IPS-20b (cell line): ENCODE data around the gene ASPA.
"Not testable (repeated sequence)": the region's sequence is repeated elsewhere in the genome, so short reads cannot be mapped to it uniquely, and the experiment has no call there.

Source experiments
- H3K27ac ChIP-seq: one replicate; pipeline ENCODE4 v1.5.1; 2013; ENCODE audit warnings: low read length
- H3K27me3 ChIP-seq: 2 replicates; pipeline ENCODE4 v1.6.1; 2013; ENCODE audit warnings: mild to moderate bottlenecking, low read length, inconsistent platforms; ENCODE audit not compliant: insufficient read depth
- H3K36me3 ChIP-seq: 2 replicates; pipeline ENCODE4 v1.6.1; 2013; ENCODE audit warnings: low read depth, mild to moderate bottlenecking, inconsistent platforms, low read length, moderate library complexity; ENCODE audit not compliant: insufficient read depth
- H3K4me1 ChIP-seq: 2 replicates; pipeline ENCODE4 v1.6.1; 2013; ENCODE audit warnings: mild to moderate bottlenecking, control low read depth, inconsistent platforms, low read length, moderate library complexity; ENCODE audit not compliant: insufficient read depth
- H3K4me3 ChIP-seq: 2 replicates; pipeline ENCODE4 v1.5.1; 2013; ENCODE audit warnings: mild to moderate bottlenecking, low read length, inconsistent platforms
- H3K9ac ChIP-seq: 2 replicates; pipeline ENCODE4 v1.6.1; 2013; ENCODE audit warnings: low read depth, mild to moderate bottlenecking, inconsistent platforms, low read length, moderate library complexity
- H3K9me3 ChIP-seq: 2 replicates; pipeline ENCODE4 v1.6.1; 2013; ENCODE audit warnings: mild to moderate bottlenecking, low read depth, low read length, inconsistent platforms; ENCODE audit not compliant: insufficient read depth

ASPA gene

DNA sequence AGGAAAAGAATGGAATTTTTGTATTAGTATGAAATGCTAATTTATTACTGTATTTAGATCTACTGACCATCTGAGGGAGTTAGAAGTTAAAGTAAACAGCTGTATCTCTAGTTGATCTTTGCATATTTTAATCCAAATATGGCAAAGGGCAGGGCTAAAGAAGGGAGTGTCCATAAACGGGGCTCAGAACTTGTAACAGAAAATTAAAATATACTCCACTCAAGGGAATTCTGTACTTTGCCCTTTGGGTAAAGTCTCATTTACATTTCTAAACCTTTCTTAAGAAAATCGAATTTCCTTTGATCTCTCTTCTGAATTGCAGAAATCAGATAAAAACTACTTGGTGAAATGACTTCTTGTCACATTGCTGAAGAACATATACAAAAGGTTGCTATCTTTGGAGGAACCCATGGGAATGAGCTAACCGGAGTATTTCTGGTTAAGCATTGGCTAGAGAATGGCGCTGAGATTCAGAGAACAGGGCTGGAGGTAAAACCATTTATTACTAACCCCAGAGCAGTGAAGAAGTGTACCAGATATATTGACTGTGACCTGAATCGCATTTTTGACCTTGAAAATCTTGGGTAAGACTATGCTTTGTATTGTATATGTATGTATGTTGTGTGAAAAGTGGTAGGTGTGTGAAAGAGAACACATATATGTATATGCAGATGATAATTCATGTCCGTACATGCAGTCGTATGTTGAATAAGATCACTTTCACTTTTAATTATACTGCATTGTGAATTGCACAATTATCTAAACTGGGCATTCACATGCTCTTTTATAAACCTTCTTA lies at the start of gene ASPA:
TSS of gene ASPA (plus strand) at position 186 of the 799 bp plus-strand sequence. CDS start at position 349, 163 bp downstream.
- Histone ChIP-seq H3K9me3 (no peaks in the 10 kb centered on the region), H3K27me3 (no peaks in the 10 kb centered on the region), H3K36me3 (no peaks in the 10 kb centered on the region), H3K27ac (no peak within 1 kb of the TSS), H3K4me1 (0 out of 2 replicates have a peak, but pooled peaks cover 4% of the 10 kb centered on the region), H3K9ac (no peak within 1 kb of the TSS), H3K4me3 (no peak within 1 kb of the TSS)

DNA sequence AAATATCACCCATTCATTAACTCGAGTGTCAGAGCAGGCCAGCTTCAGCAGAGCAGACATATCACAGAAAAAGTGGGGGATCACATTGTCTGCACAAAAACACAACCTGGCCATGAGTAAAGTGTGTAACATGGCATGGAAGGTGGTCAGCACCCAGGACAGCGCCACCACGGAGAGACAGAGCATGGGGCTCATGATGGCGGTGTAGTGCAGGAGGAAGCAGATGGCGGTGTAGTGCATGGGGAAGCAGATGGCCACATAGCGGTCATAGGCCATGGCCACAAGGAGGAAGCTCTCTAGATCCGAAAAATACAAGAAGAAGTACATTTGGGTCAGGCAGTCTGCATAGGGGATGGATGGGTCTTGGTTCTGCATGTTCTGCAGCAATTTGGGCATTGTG lies 42.6 kb upstream of the ASPA start:
- not testable (repeated sequence) for H3K36me3 ChIP-seq, H3K4me1 ChIP-seq, H3K9me3 ChIP-seq, H3K27ac ChIP-seq, H3K4me3 ChIP-seq, H3K27me3 ChIP-seq, H3K9ac ChIP-seq

GRCh38 chr17:3433741-3434140 lies 42.1 kb upstream of the ASPA start, which contains the start of gene OR1E2:
Gene OR1E2 (minus strand): TSS chr17:3433841. CDS start chr17:3433841, 0 bp downstream.
- H3K27me3 ChIP-seq: no peaks in the 10 kb centered on the region
- peaks cover 3% of the 10 kb centered on the region; the same call in 1 of the 2 replicates for H3K9me3 ChIP-seq
- no peaks in the 10 kb centered on the region for H3K36me3 ChIP-seq
- H3K27ac ChIP-seq: no peak within 1 kb of the TSS
- H3K4me1 ChIP-seq: no peaks in the 10 kb centered on the region
- no peak within 1 kb of the TSS for H3K9ac ChIP-seq
- H3K4me3 ChIP-seq: no peak within 1 kb of the TSS

- Histone ChIP-seq H3K9ac (no peak overlapping the region), H3K27ac (no peak overlapping the region), H3K9me3 (no peaks in the 10 kb centered on the region), H3K4me1 (no peaks in the 10 kb centered on the region), H3K36me3 (no peaks in the 10 kb centered on the region), H3K4me3 (no peak overlapping the region), H3K27me3 (no peaks in the 10 kb centered on the region)
These were observed 37.4 kb upstream of the ASPA start for GRCh38 chr17:3438368-3438767.

GRCh38 chr17:3440451-3440850 lies 35.3 kb upstream of the ASPA start:
- H3K4me3 ChIP-seq: no peak overlapping the region
- H3K9me3 ChIP-seq: no peaks in the 10 kb centered on the region
- no peaks in the 10 kb centered on the region for H3K4me1 ChIP-seq
- H3K27me3 ChIP-seq: no peaks in the 10 kb centered on the region
- H3K36me3 ChIP-seq: no peaks in the 10 kb centered on the region
- no peak overlapping the region for H3K27ac ChIP-seq
- no peak overlapping the region for H3K9ac ChIP-seq

GRCh38 chr17:3447625-3448024 lies 28.2 kb upstream of the ASPA start:
- no peak overlapping the region for H3K4me3 ChIP-seq
- no peaks in the 10 kb centered on the region for H3K9me3 ChIP-seq
- H3K27me3 ChIP-seq: no peaks in the 10 kb centered on the region
- no peak overlapping the region for H3K9ac ChIP-seq
- H3K4me1 ChIP-seq: no peaks in the 10 kb centered on the region
- H3K27ac ChIP-seq: no peak overlapping the region
- no peaks in the 10 kb centered on the region for H3K36me3 ChIP-seq

DNA sequence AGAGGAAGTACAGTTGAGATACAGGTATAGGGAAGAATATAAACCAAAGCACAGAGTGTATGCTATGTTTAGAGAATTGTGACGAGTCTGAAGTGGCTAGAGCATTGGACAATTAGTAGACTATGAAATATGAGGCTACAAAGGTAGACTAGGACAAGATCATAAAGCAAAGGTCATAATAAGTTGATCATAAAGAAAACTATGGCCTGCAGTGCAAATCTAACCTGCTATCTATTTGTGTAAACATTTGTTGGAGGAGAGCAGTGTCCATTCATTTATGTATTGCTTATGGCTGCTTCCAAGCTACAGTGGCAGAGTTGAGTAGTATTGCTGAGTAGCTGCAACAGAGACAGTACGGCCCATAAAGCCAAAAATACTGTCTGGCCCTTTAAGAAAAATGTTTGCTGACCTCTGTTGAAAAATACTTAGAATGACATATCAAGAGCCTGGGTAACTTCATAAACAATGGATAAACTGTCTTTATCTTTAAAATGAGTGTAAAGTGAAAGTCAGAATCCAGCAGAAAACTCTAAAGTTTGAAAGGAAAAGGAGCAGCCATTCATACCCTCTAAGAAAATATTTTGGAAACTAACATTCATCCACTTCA lies 27.6 kb upstream of the ASPA start:
- Histone ChIP-seq H3K27me3 (no peaks in the 10 kb centered on the region), H3K36me3 (no peaks in the 10 kb centered on the region), H3K4me1 (no peaks in the 10 kb centered on the region), H3K27ac (no peak overlapping the region), H3K9ac (no peak overlapping the region), H3K9me3 (no peaks in the 10 kb centered on the region), H3K4me3 (no peak overlapping the region)

- not testable (repeated sequence) for H3K27ac ChIP-seq, H3K4me1 ChIP-seq, H3K27me3 ChIP-seq, H3K36me3 ChIP-seq, H3K9ac ChIP-seq, H3K9me3 ChIP-seq, H3K4me3 ChIP-seq
These were observed 9.4 kb upstream of the ASPA start for GRCh38 chr17:3466355-3466754.

DNA sequence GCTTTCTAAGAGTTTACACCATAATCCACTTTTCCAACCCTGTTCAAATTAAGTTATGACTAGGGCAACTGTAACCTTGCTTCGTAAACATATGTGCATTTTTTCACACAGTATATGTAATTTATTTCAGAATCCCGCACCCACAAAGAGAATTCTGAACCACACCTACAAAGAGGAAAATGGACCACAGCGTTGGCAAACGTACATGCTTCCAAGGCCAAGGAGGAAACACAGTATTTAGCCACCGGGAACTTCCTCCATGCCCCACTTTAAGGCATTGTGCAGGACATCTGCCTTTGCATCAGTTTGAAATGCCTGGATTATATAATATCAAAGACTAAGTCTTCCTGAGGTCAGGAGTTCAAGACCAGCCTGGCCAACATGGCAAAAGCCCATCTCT lies 6.3 kb upstream of the ASPA start:
- Histone ChIP-seq H3K36me3 (no peaks in the 10 kb centered on the region), H3K4me1 (no peaks in the 10 kb centered on the region), H3K4me3 (no peak overlapping the region), H3K27ac (no peak overlapping the region), H3K27me3 (no peaks in the 10 kb centered on the region), H3K9ac (no peak overlapping the region), H3K9me3 (no peaks in the 10 kb centered on the region)

DNA sequence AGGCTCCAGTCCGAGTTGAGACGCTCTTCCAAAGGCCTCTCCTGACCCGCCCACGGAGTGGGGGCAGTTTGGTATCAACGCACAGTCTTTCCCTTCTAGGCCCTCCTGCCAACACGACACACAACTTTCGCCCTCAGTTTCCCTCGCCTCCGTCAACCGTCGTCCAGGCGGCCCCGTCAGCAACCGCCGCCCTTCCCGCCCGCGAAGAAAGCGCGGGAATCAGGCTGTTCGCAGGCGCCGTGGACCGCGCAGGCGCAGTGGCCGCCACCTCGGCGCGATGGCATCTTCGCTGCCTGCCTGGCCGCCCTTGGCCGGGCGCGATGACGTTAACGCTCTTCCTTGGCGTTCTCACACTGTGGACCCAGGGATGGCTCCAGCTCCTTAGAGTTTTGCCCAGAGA lies 4.2 kb upstream of the ASPA start, which contains the start of gene SPATA22:
TSS of gene SPATA22 (minus strand) at position 221 of the 400 bp plus-strand sequence. CDS start 2,494 bp downstream, outside the sequence.
- H3K27me3 ChIP-seq: no peaks in the 10 kb centered on the region
- H3K4me1 ChIP-seq: 0 out of 2 replicates have a peak, but pooled peaks cover 4% of the 10 kb centered on the region
- H3K27ac ChIP-seq: no peak within 1 kb of the TSS
- no peaks in the 10 kb centered on the region for H3K9me3 ChIP-seq
- no peaks in the 10 kb centered on the region for H3K36me3 ChIP-seq
- no peak within 1 kb of the TSS for H3K4me3 ChIP-seq
- no peak within 1 kb of the TSS for H3K9ac ChIP-seq

GRCh38 chr17:3472137-3472536 lies 3.7 kb upstream of the ASPA start:
- Histone ChIP-seq H3K9me3 (no peaks in the 10 kb centered on the region), H3K27me3 (no peaks in the 10 kb centered on the region), H3K27ac (no peak overlapping the region), H3K9ac (no peak overlapping the region), H3K4me1 (0 out of 2 replicates have a peak, but pooled peaks cover 4% of the 10 kb centered on the region), H3K4me3 (no peak overlapping the region), H3K36me3 (no peaks in the 10 kb centered on the region)

DNA sequence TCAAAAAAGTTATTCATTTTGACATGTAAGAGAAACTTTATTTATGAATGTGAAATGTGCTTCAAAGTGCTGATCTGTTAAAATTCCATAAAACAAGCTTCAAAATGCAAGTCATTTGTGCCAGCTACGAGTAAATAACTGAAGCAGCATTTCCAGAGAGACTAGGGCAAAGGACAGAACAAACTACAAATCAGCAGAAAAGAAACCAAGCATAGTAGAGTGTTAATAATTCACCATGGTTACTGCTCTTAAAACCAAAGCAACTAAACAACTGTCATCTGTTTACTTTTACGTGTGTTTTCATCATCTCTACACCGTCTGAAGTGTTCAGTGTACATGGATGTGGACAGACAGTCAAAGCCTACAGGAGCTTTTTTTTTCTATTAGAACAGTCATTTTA lies 1.6 kb upstream of the ASPA start:
- no peaks in the 10 kb centered on the region for H3K9me3 ChIP-seq
- no peaks in the 10 kb centered on the region for H3K27me3 ChIP-seq
- H3K9ac ChIP-seq: no peak overlapping the region
- H3K27ac ChIP-seq: no peak overlapping the region
- H3K4me3 ChIP-seq: no peak overlapping the region
- no peaks in the 10 kb centered on the region for H3K36me3 ChIP-seq
- H3K4me1 ChIP-seq: 0 out of 2 replicates have a peak, but pooled peaks cover 4% of the 10 kb centered on the region
